Bronchial epithelial cell (primary cell): ENCODE measurements around the gene RALGAPA1. TPM values are rescaled to one million over a fixed set of nuclear protein-coding genes. Genes with fewer than 3 reads are reported as not detected.

Source experiments
- DNase-seq: peaks from one replicate; pipeline ENCODE4 v3.0.0-alpha.2; 2010; ENCODE audit warnings: low read depth
- FAIRE-seq: peaks from 2 replicates; lab custom pipeline; 2011; peaks lifted over from hg19 to GRCh38; lab: Jason Lieb, UNC
- H3K27me3 ChIP-seq: 2 replicates; pipeline ENCODE4 v1.5.1; 2011; ENCODE audit warnings: low read length; ENCODE audit not compliant: control insufficient read depth, insufficient read depth
- H3K36me3 ChIP-seq: 2 replicates; pipeline ENCODE4 v1.5.1; 2011; ENCODE audit warnings: low read length; ENCODE audit not compliant: control insufficient read depth, insufficient read depth
- H3K4me3 ChIP-seq: 2 replicates; pipeline ENCODE4 v1.5.1; 2011; ENCODE audit warnings: mild to moderate bottlenecking, low read depth, low read length, control low read depth
- total RNA-seq: library from RNA; depleted of rRNA; stranded (reverse); fragments of >200 nt; gene quantifications from 2 replicates; pipeline ENCODE4 v1.2.1, GENCODE V29; 2014
- TF ChIP-seq, protein P1 (sequence below): IDR thresholded peaks from 2 replicates; pipeline ENCODE4 v1.5.1; 2011; ENCODE audit warnings: mild to moderate bottlenecking, moderate library complexity, low read length, control low read depth, inconsistent platforms; ENCODE audit not compliant: insufficient read depth, severe bottlenecking

The RALGAPA1 gene
- total RNA-seq, 1 donor from 2014 or later, result 28.2 TPM

- peak; percentile 90 for DNase-seq
- FAIRE-seq, result no peak
- TF ChIP-seq, protein P1, sequence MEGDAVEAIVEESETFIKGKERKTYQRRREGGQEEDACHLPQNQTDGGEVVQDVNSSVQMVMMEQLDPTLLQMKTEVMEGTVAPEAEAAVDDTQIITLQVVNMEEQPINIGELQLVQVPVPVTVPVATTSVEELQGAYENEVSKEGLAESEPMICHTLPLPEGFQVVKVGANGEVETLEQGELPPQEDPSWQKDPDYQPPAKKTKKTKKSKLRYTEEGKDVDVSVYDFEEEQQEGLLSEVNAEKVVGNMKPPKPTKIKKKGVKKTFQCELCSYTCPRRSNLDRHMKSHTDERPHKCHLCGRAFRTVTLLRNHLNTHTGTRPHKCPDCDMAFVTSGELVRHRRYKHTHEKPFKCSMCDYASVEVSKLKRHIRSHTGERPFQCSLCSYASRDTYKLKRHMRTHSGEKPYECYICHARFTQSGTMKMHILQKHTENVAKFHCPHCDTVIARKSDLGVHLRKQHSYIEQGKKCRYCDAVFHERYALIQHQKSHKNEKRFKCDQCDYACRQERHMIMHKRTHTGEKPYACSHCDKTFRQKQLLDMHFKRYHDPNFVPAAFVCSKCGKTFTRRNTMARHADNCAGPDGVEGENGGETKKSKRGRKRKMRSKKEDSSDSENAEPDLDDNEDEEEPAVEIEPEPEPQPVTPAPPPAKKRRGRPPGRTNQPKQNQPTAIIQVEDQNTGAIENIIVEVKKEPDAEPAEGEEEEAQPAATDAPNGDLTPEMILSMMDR, result no peak
Observed at GRCh38 chr14:35822501-35822900, 13.4 kb upstream of the RALGAPA1 start.

GRCh38 chr14:35821564-35822411 lies 12.7 kb upstream of the RALGAPA1 start:
- TF ChIP-seq, protein P1, result peak; percentile 78
- H3K36me3 ChIP-seq, result no peaks in the 10 kb centered on the region
- no peaks in the 10 kb centered on the region for H3K27me3 ChIP-seq
- no peak overlapping the region for H3K4me3 ChIP-seq
- FAIRE-seq (no peak), DNase-seq (peak; percentile 53)

More at GRCh38 chr14:35822501-35822900, 13.4 kb upstream of the RALGAPA1 start:
- H3K27me3 ChIP-seq, result no peaks in the 10 kb centered on the region
- no peak overlapping the region for H3K4me3 ChIP-seq
- no peaks in the 10 kb centered on the region for H3K36me3 ChIP-seq

- H3K27me3 ChIP-seq, result no peaks in the 10 kb centered on the region
- no peaks in the 10 kb centered on the region for H3K36me3 ChIP-seq
- TF ChIP-seq, protein P1, result no peak
- no peak for FAIRE-seq
- H3K4me3 ChIP-seq, result no peak overlapping the region
- DNase-seq, result peak; percentile 44
Observed at GRCh38 chr14:35819591-35820540, 10.8 kb upstream of the RALGAPA1 start.

GRCh38 chr14:35818346-35819115 lies 9.4 kb upstream of the RALGAPA1 start:
- peak; percentile 54 for DNase-seq
- Histone ChIP-seq H3K36me3 (no peaks in the 10 kb centered on the region), H3K27me3 (no peaks in the 10 kb centered on the region), H3K4me3 (no peak overlapping the region)
- FAIRE-seq, result no peak
- TF ChIP-seq, protein P1, result peak; percentile 43

GRCh38 chr14:35814371-35815005 lies 5.4 kb upstream of the RALGAPA1 start:
- Histone ChIP-seq H3K27me3 (no peaks in the 10 kb centered on the region), H3K4me3 (no peak overlapping the region), H3K36me3 (no peaks in the 10 kb centered on the region)
- TF ChIP-seq, protein P1, result peak; percentile 76
- DNase-seq (peak; percentile 55), FAIRE-seq (no peak)
